ENCODE results near the gene SLC50A1. TPM values are rescaled to one million over a fixed set of nuclear protein-coding genes. Genes with fewer than 3 reads are reported as not detected.

The SLC50A1 gene
- total and polyA plus RNA-seq, 9 of the 15 experiments (the other 6 are each of a cell fraction or from before 2014, with no cell fraction given) = 46.5 to 132 (median 91.9) TPM

- TF ChIP-seq IRF1 (CRISPR knock-in tag; IDR thresholded peaks at IDR 0.05; ENCODE audit: borderline replicate concordance) = no peak
- peak; percentile 39; the same call in 1 of the 2 replicates for TF ChIP-seq KAT7 (CRISPR knock-in tag; IDR thresholded peaks at IDR 0.05; ENCODE audit: borderline replicate concordance)
- TF ChIP-seq HDAC6 (IDR thresholded peaks at IDR 0.05; ENCODE audit: low read depth, low read length) = no peak
- 0 out of 2 replicates have a peak, but pooled peaks have one; percentile 39 for TF ChIP-seq FOXJ2 (tag; IDR thresholded peaks at IDR 0.05)
- peak; percentile 85 for TF ChIP-seq NFRKB (IDR thresholded peaks at IDR 0.05; ENCODE audit: low read depth)
- no peak for TF ChIP-seq ZBTB43 (CRISPR knock-in tag; IDR thresholded peaks at IDR 0.05)
- no peak for TF ChIP-seq ARID3B (CRISPR knock-in tag; IDR thresholded peaks at IDR 0.05; ENCODE audit: borderline replicate concordance)
- peak; percentile 83 for TF ChIP-seq HMGN3 (IDR thresholded peaks at IDR 0.05; ENCODE audit: borderline replicate concordance, extremely low read depth, insufficient read length, low read depth, low read length)
- peak; percentile 14; the same call in 1 of the 2 replicates for TF ChIP-seq ZBTB9 (CRISPR knock-in tag; IDR thresholded peaks at IDR 0.05)
- TF ChIP-seq TBP (optimal IDR thresholded peaks at IDR 0.05; ENCODE audit: low read depth, low read length) = peak; percentile 48
- TF ChIP-seq ELF1 (tag; IDR thresholded peaks at IDR 0.05) = peak; percentile 77
- peak; percentile 37; the same call in 1 of the 2 replicates for TF ChIP-seq NCOA1 (IDR thresholded peaks at IDR 0.05; ENCODE audit: low read depth)
- TF ChIP-seq SMAD1 (IDR thresholded peaks at IDR 0.05; ENCODE audit: low read depth, low read length, partially characterized antibody) = peak; percentile 41
- peak; percentile 85 for TF ChIP-seq ETV1 (tag; conservative IDR thresholded peaks at IDR 0.05; ENCODE audit: low read depth)
- TF ChIP-seq ZNF143 (CRISPR knock-in tag; IDR thresholded peaks at IDR 0.05) = no peak; the same call in none of the 2 replicates
- peak; percentile 82; the same call in 1 of the 2 replicates for TF ChIP-seq HDAC8 (tag; IDR thresholded peaks at IDR 0.05)
- TF ChIP-seq, protein P1, sequence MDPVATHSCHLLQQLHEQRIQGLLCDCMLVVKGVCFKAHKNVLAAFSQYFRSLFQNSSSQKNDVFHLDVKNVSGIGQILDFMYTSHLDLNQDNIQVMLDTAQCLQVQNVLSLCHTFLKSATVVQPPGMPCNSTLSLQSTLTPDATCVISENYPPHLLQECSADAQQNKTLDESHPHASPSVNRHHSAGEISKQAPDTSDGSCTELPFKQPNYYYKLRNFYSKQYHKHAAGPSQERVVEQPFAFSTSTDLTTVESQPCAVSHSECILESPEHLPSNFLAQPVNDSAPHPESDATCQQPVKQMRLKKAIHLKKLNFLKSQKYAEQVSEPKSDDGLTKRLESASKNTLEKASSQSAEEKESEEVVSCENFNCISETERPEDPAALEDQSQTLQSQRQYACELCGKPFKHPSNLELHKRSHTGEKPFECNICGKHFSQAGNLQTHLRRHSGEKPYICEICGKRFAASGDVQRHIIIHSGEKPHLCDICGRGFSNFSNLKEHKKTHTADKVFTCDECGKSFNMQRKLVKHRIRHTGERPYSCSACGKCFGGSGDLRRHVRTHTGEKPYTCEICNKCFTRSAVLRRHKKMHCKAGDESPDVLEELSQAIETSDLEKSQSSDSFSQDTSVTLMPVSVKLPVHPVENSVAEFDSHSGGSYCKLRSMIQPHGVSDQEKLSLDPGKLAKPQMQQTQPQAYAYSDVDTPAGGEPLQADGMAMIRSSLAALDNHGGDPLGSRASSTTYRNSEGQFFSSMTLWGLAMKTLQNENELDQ (CRISPR knock-in tag; IDR thresholded peaks at IDR 0.05; ENCODE audit: borderline replicate concordance) = no peak
- TF ChIP-seq STAT5A (IDR thresholded peaks at IDR 0.05; ENCODE audit: borderline replicate concordance, low read length) = no peak
- no peak for TF ChIP-seq MAFG (tag; conservative IDR thresholded peaks at IDR 0.05)
Measured at GRCh38 chr1:155135415-155136028, at the start of gene SLC50A1 (continued).

All from K562 (cell line).